ENCODE measurements around the gene POLR3H.

POLR3H gene

GRCh38 chr22:41481925-41482318 lies 62.3 kb downstream of the POLR3H start:
- DNase-seq (ENCODE audit: low spot score): no peak

- no peak for DNase-seq (ENCODE audit: low spot score)
These were observed 63.0 kb downstream of the POLR3H start for GRCh38 chr22:41481131-41481830.

- DNase-seq (ENCODE audit: low spot score): no peak
These were observed 63.9 kb downstream of the POLR3H start for GRCh38 chr22:41480397-41480735.

GRCh38 chr22:41479671-41480396 lies 64.4 kb downstream of the POLR3H start:
- DNase-seq (ENCODE audit: low spot score): no peak

- no peak for DNase-seq (ENCODE audit: low spot score)
These were observed 65.3 kb downstream of the POLR3H start for GRCh38 chr22:41478891-41479521.

GRCh38 chr22:41478473-41478872 lies 65.8 kb downstream of the POLR3H start:
- no peak for DNase-seq (ENCODE audit: low spot score)

All from SW480 (cell line).